HepG2 (cell line): ENCODE results near the gene C12orf56. TPM values are rescaled to one million over a fixed set of nuclear protein-coding genes. Genes with fewer than 3 reads are reported as not detected.

ENCODE experiments used
- EEA1 ChIP-seq: sonication (generic); formaldehyde crosslinking; IDR thresholded peaks from 2 replicates; pipeline ENCODE4 v1.5.1; 2020; ENCODE audit warnings: mild to moderate bottlenecking, missing genetic modification reagents, borderline replicate concordance
- GPN1 ChIP-seq: sonication (generic); formaldehyde crosslinking; IDR thresholded peaks from 2 replicates; pipeline ENCODE4 v1.5.1; 2020; ENCODE audit warnings: missing genetic modification reagents, borderline replicate concordance
- HNRNPLL ChIP-seq: fragments of 200-400 bp; formaldehyde crosslinking; IDR thresholded peaks from 2 replicates; pipeline ENCODE4 v1.6.1; 2017; ENCODE audit warnings: mild to moderate bottlenecking, low read depth, low read length; ENCODE audit not compliant: poor library complexity, severe bottlenecking
- HOMEZ ChIP-seq: IDR thresholded peaks from 2 replicates; pipeline ENCODE4 v1.6.1; 2016; ENCODE audit warnings: low read depth
- IKZF5 ChIP-seq: IDR thresholded peaks from 2 replicates; pipeline ENCODE4 v1.6.1; 2018; ENCODE audit warnings: missing genetic modification reagents, mild to moderate bottlenecking, missing compliant biosample characterization
- IRX3 ChIP-seq: sonication (generic); formaldehyde crosslinking; IDR thresholded peaks from 2 replicates; pipeline ENCODE4 v1.8.1; 2023; ENCODE audit warnings: mild to moderate bottlenecking, low read depth, missing genetic modification reagents, borderline replicate concordance
- ISX ChIP-seq: sonication (generic); formaldehyde crosslinking; conservative IDR thresholded peaks from 2 replicates; pipeline ENCODE4 v1.5.0; 2020; ENCODE audit warnings: missing genetic modification reagents
- MIXL1 ChIP-seq: IDR thresholded peaks from 2 replicates; pipeline ENCODE4 v1.6.1; 2016
- NFKBIZ ChIP-seq: IDR thresholded peaks from 2 replicates; pipeline ENCODE4 v1.6.1; 2018; ENCODE audit warnings: missing genetic modification reagents, missing compliant biosample characterization
- TFAP4 ChIP-seq: sonication (generic); IDR thresholded peaks from 2 replicates; pipeline ENCODE4 v1.6.1; 2016; ENCODE audit warnings: low read depth, borderline replicate concordance
- ZNF260 ChIP-seq: sonication (generic); formaldehyde crosslinking; IDR thresholded peaks from 2 replicates; pipeline ENCODE4 v1.4.0; 2020; ENCODE audit warnings: missing genetic modification reagents, low read depth, mild to moderate bottlenecking, borderline replicate concordance
- ZNF407 ChIP-seq: sonication (generic); formaldehyde crosslinking; IDR thresholded peaks from one replicate; pipeline ENCODE4 v1.5.1; 2020; ENCODE audit warnings: mild to moderate bottlenecking, missing genetic modification reagents; ENCODE audit errors: not compliant biosample characterization
- ZNF546 ChIP-seq: sonication (generic); formaldehyde crosslinking; conservative IDR thresholded peaks from 2 replicates; pipeline ENCODE4 v1.8.1; 2023; ENCODE audit warnings: mild to moderate bottlenecking, missing genetic modification reagents
- ZNF761 ChIP-seq: sonication (generic); formaldehyde crosslinking; conservative IDR thresholded peaks from 2 replicates; pipeline ENCODE4 v1.4.0; 2020; ENCODE audit warnings: mild to moderate bottlenecking, missing genetic modification reagents
- ZNF781 ChIP-seq: sonication (generic); formaldehyde crosslinking; IDR thresholded peaks from 2 replicates; pipeline ENCODE4 v1.5.1; 2020; ENCODE audit warnings: borderline replicate concordance, mild to moderate bottlenecking, missing genetic modification reagents; ENCODE audit errors: not compliant biosample characterization
- ZSCAN21 ChIP-seq: sonication (generic); formaldehyde crosslinking; IDR thresholded peaks from 2 replicates; pipeline ENCODE4 v1.8.0; 2022; ENCODE audit warnings: mild to moderate bottlenecking, missing genetic modification reagents, moderate library complexity, borderline replicate concordance
- polyA plus RNA-seq, 8 experiments: library from polyadenylated mRNA; depleted of rRNA in 3 of 8; stranded (reverse) in 7 of 8; unstranded in 1 of 8; fragments of >200 nt; fragmentation: Illumina TruSeq in 4 of 8; extraction: Trizol in 4 of 8; gene quantifications; 2 replicates each; pipeline versions ENCODE4 v1.2.1 to v1.2.3, GENCODE V29; 2011 to 2016; ENCODE audit warnings: low read depth in 4 of 8, missing spikeins in 1 of 8, mixed read lengths in 1 of 8; ENCODE audit not compliant: insufficient read depth in 1 of 8
- total RNA-seq, 5 experiments: library from RNA; depleted of rRNA; stranded (reverse); fragments of >200 nt; fragmentation: Illumina TruSeq; extraction: Trizol; gene quantifications; 2 replicates each; pipeline ENCODE4 v1.2.3, GENCODE V29; 2016; ENCODE audit warnings: low read depth in 1 of 5

Gene C12orf56
- total and polyA plus RNA-seq, 2 of the 13 experiments (the other 11 are each of a cell fraction or from before 2014, with no cell fraction given), result 0.07 TPM; not detected in 1

GRCh38 chr12:64404470-64405256, 14.1 kb upstream of the C12orf56 start (continued):
- TF ChIP-seq ZNF260 (CRISPR knock-in tag), result no peak
- peak; percentile 99 for TF ChIP-seq HNRNPLL
- peak; percentile 29; the same call in 1 of the 2 replicates for TF ChIP-seq TFAP4
- peak; percentile 67 for TF ChIP-seq ZNF781 (CRISPR knock-in tag)
- 0 out of 2 replicates have a peak, but pooled peaks have one; percentile 10 for TF ChIP-seq GPN1 (CRISPR knock-in tag)
- peak; percentile 30; the same call in 1 of the 2 replicates for TF ChIP-seq MIXL1 (CRISPR knock-in tag)
- TF ChIP-seq IRX3 (CRISPR knock-in tag), result peak; percentile 47; the same call in 1 of the 2 replicates
- peak; percentile 96 for TF ChIP-seq ZNF546 (CRISPR knock-in tag)
- TF ChIP-seq ZSCAN21 (CRISPR knock-in tag), result 0 out of 2 replicates have a peak, but pooled peaks have one; percentile 36
- 0 out of 2 replicates have a peak, but pooled peaks have one; percentile 39 for TF ChIP-seq IKZF5 (CRISPR knock-in tag)
- TF ChIP-seq NFKBIZ (CRISPR knock-in tag), result 0 out of 2 replicates have a peak, but pooled peaks have one; percentile 2
- TF ChIP-seq EEA1 (CRISPR knock-in tag), result peak; percentile 27; the same call in 1 of the 2 replicates
- TF ChIP-seq HOMEZ (CRISPR knock-in tag), result 0 out of 2 replicates have a peak, but pooled peaks have one; percentile 19
- TF ChIP-seq ISX (CRISPR knock-in tag), result 0 out of 2 replicates have a peak, but pooled peaks have one; percentile 55
- peak; percentile 58; the same call in 1 of the 2 replicates for TF ChIP-seq ZNF761 (CRISPR knock-in tag)
- TF ChIP-seq ZNF407 (CRISPR knock-in tag), result peak; percentile 77
